NCI-H2029 (cell line): Measurements from ENCODE around the gene TAS2R46.
"Not testable (repeated sequence)": the region's sequence is repeated elsewhere in the genome, so short reads cannot be mapped to it uniquely, and the experiment has no call there.

Source experiments
- DNase-seq: peaks from one replicate; lab custom pipeline; 2025; lab: John Stamatoyannopoulos, UW

Gene TAS2R46

DNA sequence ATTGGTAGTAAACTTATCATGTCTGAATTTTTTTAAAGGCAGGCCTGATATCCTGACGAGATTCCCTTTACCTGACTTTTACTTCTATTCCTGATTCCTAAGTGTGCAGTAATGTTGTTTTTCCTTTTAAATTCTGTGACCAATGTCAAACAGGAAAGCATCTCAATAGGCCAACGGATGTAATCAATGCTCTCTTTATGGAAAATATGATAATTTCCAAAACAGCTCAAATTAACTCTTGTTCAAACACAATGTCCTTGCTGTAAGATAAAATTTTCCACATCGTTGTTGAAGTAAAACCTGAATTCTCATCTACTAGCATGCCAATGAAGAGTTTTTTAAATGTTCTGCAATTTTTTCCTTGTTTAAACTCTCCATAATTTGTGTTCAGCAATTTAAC, 22.9 kb downstream of the TAS2R46 start:
- no peak for DNase-seq

DNA sequence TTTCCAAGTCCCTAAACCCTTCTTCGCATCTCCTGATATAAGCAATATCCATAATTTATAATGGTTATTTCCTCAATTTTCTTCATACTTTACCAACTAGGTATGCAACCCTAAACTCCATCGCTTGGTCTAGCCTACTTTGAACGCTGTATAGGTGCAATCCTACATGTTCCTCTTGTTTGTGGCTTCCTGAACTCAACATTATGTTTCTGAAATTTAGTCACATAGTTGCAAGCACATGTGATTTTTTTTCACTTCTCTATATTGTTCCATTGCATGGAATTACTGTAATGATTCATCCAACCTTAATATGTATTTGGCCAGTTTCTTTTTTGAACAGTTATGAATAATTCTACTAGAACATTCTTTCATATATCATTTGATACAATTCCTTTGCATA, 28.1 kb downstream of the TAS2R46 start:
- not testable (repeated sequence) for DNase-seq

DNA sequence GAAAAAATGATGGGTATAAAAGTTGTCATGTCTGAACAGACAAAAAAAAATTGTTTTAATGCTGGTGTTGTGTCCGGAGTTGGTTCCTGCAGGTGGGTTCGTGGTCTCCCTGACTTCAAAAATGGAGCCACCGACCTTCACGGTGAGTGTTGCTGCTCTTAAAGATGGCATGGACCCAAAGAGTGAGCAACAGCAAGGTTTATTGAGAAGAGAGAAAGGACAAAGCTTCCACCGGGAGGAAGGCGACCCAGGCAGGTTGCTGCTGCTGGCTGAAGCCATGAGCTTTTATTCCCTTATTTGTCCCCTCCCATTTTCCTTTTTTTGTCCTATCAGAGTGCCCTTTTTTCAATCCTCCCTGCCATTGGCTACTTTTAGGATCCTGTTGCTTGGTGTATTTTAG, 30.8 kb downstream of the TAS2R46 start, which contains the start of gene TAS2R31:
Gene TAS2R31 (minus strand): TSS at position 101 of the 400 bp plus-strand sequence. CDS start 72 bp downstream, at position 29.
- DNase-seq = no peak

GRCh38 chr12:11026118-11026517, 36.0 kb downstream of the TAS2R46 start:
- DNase-seq = no peak

DNA sequence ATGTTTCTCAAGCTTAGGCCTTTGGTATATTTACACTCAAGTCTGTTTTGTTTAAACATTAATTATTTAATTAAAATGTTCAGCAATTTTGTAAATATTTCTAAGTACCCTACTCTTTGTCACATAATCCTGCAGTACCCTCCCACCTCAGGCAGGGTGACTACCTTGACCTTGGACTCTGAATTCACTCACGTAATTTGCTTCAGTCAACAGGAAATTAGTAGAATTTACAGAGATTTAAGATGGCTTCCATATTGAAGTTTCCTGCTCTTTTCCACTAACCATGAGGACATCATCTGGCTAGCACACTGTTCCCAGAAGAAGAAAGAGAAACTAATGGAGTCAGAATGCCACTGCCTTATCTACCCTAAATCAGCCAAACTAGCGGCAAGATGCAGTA, 38.7 kb downstream of the TAS2R46 start:
- DNase-seq = no peak

GRCh38 chr12:11022520-11022919, 39.6 kb downstream of the TAS2R46 start, which contains the start of gene TAS2R19:
Gene TAS2R19 (minus strand): TSS chr12:11022620. CDS start chr12:11022571, 49 bp downstream.
- no peak for DNase-seq

DNA sequence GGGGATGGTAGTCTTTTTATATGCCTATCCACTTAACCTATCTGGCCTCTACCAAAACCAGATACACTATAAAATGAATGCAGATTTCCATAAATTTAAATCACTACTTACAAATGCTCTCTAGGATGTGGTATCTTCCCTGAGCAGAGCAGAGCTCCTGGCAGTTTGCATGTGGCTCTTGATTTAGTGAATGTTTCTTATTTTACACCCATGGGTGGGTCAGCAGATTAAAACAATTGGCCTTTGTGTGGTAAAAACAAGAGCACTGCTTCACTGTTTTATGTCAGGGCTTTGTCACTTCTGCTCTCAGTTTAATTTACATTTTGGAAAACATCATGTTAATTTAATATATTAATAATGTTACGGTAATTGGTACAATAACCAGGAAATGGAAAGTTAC, 45.2 kb downstream of the TAS2R46 start:
- no peak for DNase-seq

GRCh38 chr12:11015775-11016430, 46.2 kb downstream of the TAS2R46 start:
- no peak for DNase-seq

- DNase-seq = no peak
Observed at GRCh38 chr12:11014234-11014633, 47.9 kb downstream of the TAS2R46 start.
